ENCODE measurements around the gene BICC1.

DNA sequence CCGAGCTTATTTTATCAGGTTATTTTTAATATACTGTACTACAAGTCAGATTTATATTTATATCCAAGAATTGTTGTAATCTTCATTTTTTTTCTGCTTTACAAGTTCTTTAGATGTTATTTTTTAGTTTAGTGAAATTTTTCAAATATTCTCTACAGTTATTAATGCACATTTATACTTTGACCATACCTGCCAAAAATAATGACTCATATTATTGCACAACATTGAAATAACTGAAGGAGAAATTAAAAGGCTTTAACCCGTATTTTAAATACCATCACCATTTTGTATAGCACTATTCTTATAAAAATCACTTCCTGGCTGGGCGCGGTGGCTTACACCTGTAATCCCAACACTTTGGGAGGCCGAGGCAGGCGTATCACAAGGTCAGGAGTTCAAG, 278.5 kb downstream of the BICC1 start:
- no peak for TF ChIP-seq MAFK (IDR thresholded peaks at IDR 0.05; ENCODE audit: low read depth, low read length)
- TF ChIP-seq POLR2AphosphoS5 (IDR thresholded peaks at IDR 0.05; ENCODE audit: low read depth, low read length) = no peak
- no peak for TF ChIP-seq SAP30 (IDR thresholded peaks at IDR 0.05; ENCODE audit: insufficient read depth, insufficient replicate concordance, low read length)
- TF ChIP-seq, protein P1, sequence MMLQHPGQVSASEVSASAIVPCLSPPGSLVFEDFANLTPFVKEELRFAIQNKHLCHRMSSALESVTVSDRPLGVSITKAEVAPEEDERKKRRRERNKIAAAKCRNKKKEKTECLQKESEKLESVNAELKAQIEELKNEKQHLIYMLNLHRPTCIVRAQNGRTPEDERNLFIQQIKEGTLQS (IDR thresholded peaks at IDR 0.05; ENCODE audit: insufficient read depth, low read depth, low read length) = no peak
- TF ChIP-seq, protein P2, sequence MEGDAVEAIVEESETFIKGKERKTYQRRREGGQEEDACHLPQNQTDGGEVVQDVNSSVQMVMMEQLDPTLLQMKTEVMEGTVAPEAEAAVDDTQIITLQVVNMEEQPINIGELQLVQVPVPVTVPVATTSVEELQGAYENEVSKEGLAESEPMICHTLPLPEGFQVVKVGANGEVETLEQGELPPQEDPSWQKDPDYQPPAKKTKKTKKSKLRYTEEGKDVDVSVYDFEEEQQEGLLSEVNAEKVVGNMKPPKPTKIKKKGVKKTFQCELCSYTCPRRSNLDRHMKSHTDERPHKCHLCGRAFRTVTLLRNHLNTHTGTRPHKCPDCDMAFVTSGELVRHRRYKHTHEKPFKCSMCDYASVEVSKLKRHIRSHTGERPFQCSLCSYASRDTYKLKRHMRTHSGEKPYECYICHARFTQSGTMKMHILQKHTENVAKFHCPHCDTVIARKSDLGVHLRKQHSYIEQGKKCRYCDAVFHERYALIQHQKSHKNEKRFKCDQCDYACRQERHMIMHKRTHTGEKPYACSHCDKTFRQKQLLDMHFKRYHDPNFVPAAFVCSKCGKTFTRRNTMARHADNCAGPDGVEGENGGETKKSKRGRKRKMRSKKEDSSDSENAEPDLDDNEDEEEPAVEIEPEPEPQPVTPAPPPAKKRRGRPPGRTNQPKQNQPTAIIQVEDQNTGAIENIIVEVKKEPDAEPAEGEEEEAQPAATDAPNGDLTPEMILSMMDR (IDR thresholded peaks at IDR 0.05; ENCODE audit: control extremely low read depth in 1 of 3, insufficient read depth in 1 of 3, low read depth in 1 of 3, low read length in 3 of 3) = no peak
- no peak for TF ChIP-seq CHD2 (IDR thresholded peaks at IDR 0.05; ENCODE audit: low read length)
- TF ChIP-seq NANOG (IDR thresholded peaks at IDR 0.05; ENCODE audit: insufficient read depth, low read depth, low read length, poor library complexity, severe bottlenecking) = no peak
- no peak for TF ChIP-seq POLR2A (IDR thresholded peaks at IDR 0.05; ENCODE audit: control extremely low read depth in 1 of 2, low read depth in 2 of 2, low read length in 2 of 2)
- no peak for TF ChIP-seq EP300 (IDR thresholded peaks at IDR 0.05; ENCODE audit: borderline replicate concordance in 1 of 2, low read depth in 2 of 2, low read length in 2 of 2)
- no peak for TF ChIP-seq RFX5 (IDR thresholded peaks at IDR 0.05; ENCODE audit: borderline replicate concordance, low read depth, low read length)
- no peak for TF ChIP-seq ASH2L (IDR thresholded peaks at IDR 0.05; ENCODE audit: low read length)
- no peak for TF ChIP-seq SIN3A (conservative IDR thresholded peaks at IDR 0.05 in 1 of 2, IDR thresholded peaks at IDR 0.05 in 1 of 2; ENCODE audit: low read depth in 1 of 2, low read length in 2 of 2)
- TF ChIP-seq EGR1 (IDR thresholded peaks at IDR 0.05; ENCODE audit: borderline replicate concordance, low read depth, low read length) = no peak
